Nephron (organoid): ENCODE measurements around the gene PRKG1.

Source experiments
- H3K27ac Mint-ChIP-seq, 3 experiments: 2 replicates each; pipeline ENCODE4 v1.8.0; 2020; ENCODE audit warnings: mixed read lengths in 3 of 3, mild to moderate bottlenecking in 2 of 3, moderate library complexity in 1 of 3
- H3K27me3 Mint-ChIP-seq: 2 replicates; pipeline ENCODE4 v1.8.0; 2021; ENCODE audit warnings: low read depth, mild to moderate bottlenecking, moderate library complexity, mixed read lengths
- H3K36me3 Mint-ChIP-seq: 2 replicates; pipeline ENCODE4 v1.8.0; 2020; ENCODE audit warnings: low read depth, mixed read lengths
- H3K4me1 Mint-ChIP-seq: 2 replicates; pipeline ENCODE4 v1.8.0; 2020; ENCODE audit warnings: mixed read lengths
- H3K4me3 Mint-ChIP-seq, 3 experiments: 2 replicates each; pipeline ENCODE4 v1.8.0; 2020; ENCODE audit warnings: mild to moderate bottlenecking in 3 of 3, mixed read lengths in 3 of 3, moderate library complexity in 2 of 3
- H3K9me3 Mint-ChIP-seq: 2 replicates; pipeline ENCODE4 v1.8.0; 2020; ENCODE audit warnings: mixed read lengths
- CTCF ChIP-seq, 3 experiments: fragments of 200-600 bp; sonication (generic); IDR thresholded peaks; one replicate each; pipeline ENCODE4 v1.5.0; 2021; ENCODE audit warnings: antibody characterized with exemption in 3 of 3; ENCODE audit not compliant: unreplicated experiment in 3 of 3

PRKG1 gene

GRCh38 chr10:51985336-51985735 is 911.0 kb downstream of the PRKG1 start:
- H3K4me1 Mint-ChIP-seq: peaks cover 36% of the 10 kb centered on the region
- no peak for TF ChIP-seq CTCF (IDR thresholded peaks at IDR 0.05; ENCODE audit: unreplicated experiment in 3 of 3)

DNA sequence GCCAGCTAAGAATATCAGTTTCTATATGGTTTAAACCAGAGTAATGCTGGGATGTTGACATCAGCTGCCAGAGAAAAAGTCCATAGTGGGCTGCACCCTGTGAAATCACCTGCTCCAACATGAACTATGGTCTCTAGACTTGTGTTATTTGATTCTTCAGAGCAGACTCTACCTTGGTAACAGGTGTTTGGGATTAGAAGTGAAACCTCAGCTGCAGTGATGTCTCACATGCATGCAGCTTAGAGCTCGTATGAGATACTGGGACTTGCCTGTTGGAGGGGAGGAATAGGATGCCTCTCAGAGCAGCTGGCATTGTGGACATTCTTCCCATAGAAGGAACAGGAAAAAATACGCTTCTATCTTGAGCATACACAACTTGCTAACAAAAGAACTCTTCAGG is 912.2 kb downstream of the PRKG1 start:
- no peak for TF ChIP-seq CTCF (IDR thresholded peaks at IDR 0.05; ENCODE audit: unreplicated experiment in 3 of 3)
- Mint-ChIP-seq H3K27ac (peak overlapping the region; percentile 2 to 18 (median 5)), H3K27me3 (no peaks in the 10 kb centered on the region), H3K9me3 (peaks cover 8% of the 10 kb centered on the region), H3K4me3 (no peak overlapping the region), H3K36me3 (no peaks in the 10 kb centered on the region), H3K4me1 (peaks cover 34% of the 10 kb centered on the region)

More at GRCh38 chr10:51985336-51985735, 911.0 kb downstream of the PRKG1 start:
- H3K27ac Mint-ChIP-seq: no peak overlapping the region
- H3K4me3 Mint-ChIP-seq: no peak overlapping the region
- H3K27me3 Mint-ChIP-seq: no peaks in the 10 kb centered on the region
- H3K9me3 Mint-ChIP-seq: peaks cover 14% of the 10 kb centered on the region
- H3K36me3 Mint-ChIP-seq: no peaks in the 10 kb centered on the region

GRCh38 chr10:51993475-51993874 is 919.2 kb downstream of the PRKG1 start:
- Mint-ChIP-seq H3K27me3 (no peaks in the 10 kb centered on the region), H3K4me1 (no peaks in the 10 kb centered on the region), H3K9me3 (peaks cover 4% of the 10 kb centered on the region), H3K4me3 (no peak overlapping the region), H3K36me3 (no peaks in the 10 kb centered on the region), H3K27ac (no peak overlapping the region)
- no peak for TF ChIP-seq CTCF (IDR thresholded peaks at IDR 0.05; ENCODE audit: unreplicated experiment in 3 of 3)

- TF ChIP-seq CTCF (IDR thresholded peaks at IDR 0.05; ENCODE audit: unreplicated experiment in 3 of 3): no peak
- H3K27me3 Mint-ChIP-seq: no peaks in the 10 kb centered on the region
- H3K9me3 Mint-ChIP-seq: no peaks in the 10 kb centered on the region
- H3K36me3 Mint-ChIP-seq: no peaks in the 10 kb centered on the region
- H3K27ac Mint-ChIP-seq: no peak overlapping the region
- H3K4me1 Mint-ChIP-seq: peaks cover 9% of the 10 kb centered on the region
- H3K4me3 Mint-ChIP-seq: no peak overlapping the region
These were observed 924.8 kb downstream of the PRKG1 start for GRCh38 chr10:51999096-51999495.

- H3K4me1 Mint-ChIP-seq: peaks cover 9% of the 10 kb centered on the region
- H3K27ac Mint-ChIP-seq: no peak overlapping the region
- no peak overlapping the region for H3K4me3 Mint-ChIP-seq
- peak; percentile 59 to 70 (median 65) for TF ChIP-seq CTCF (IDR thresholded peaks at IDR 0.05; ENCODE audit: unreplicated experiment in 3 of 3)
- peaks cover 25% of the 10 kb centered on the region for H3K9me3 Mint-ChIP-seq
- no peaks in the 10 kb centered on the region for H3K27me3 Mint-ChIP-seq
- peaks cover 27% of the 10 kb centered on the region for H3K36me3 Mint-ChIP-seq
These were observed 930.2 kb downstream of the PRKG1 start for GRCh38 chr10:52004342-52004949.

DNA sequence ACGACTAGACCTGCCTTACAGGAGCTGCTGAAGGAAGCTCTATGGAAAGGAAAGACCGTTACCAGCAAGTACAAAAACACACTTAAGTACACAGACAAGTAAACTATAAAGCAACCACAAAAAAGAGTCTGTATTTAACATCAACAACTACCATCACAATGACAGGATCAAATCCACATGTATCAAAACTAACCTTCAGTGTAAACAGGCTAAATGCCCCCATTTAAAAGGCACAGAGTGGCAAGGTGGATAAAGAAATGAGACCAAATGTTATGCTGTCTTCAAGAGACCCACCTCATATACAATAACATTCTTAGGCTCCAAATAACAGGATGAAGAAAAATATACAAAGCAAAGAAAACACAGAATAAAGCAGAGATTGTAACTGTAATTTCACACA is 932.8 kb downstream of the PRKG1 start:
- H3K4me3 Mint-ChIP-seq: no peak overlapping the region
- H3K4me1 Mint-ChIP-seq: peaks cover 9% of the 10 kb centered on the region
- no peak overlapping the region for H3K27ac Mint-ChIP-seq
- peaks cover 31% of the 10 kb centered on the region for H3K36me3 Mint-ChIP-seq
- no peaks in the 10 kb centered on the region for H3K27me3 Mint-ChIP-seq
- no peak for TF ChIP-seq CTCF (IDR thresholded peaks at IDR 0.05; ENCODE audit: unreplicated experiment in 3 of 3)
- H3K9me3 Mint-ChIP-seq: peaks cover 36% of the 10 kb centered on the region
